Endothelial cell of umbilical vein (primary cell): ENCODE measurements around the gene ACAD8. TPM values are rescaled to one million over a fixed set of nuclear protein-coding genes. Genes with fewer than 3 reads are reported as not detected.

Experiments
- BruUV-seq: library from RNA; stranded (reverse); fragments of 400-500 nt; replicated peaks from 2 replicates; lab custom pipeline; 2021; lab: Mats Ljungman, UMichigan
- CTCF ChIA-PET: fragments of 300-600, 350-600 bp; sonication (Branson Sonifier 250); formaldehyde crosslinking; loops from one replicate; lab custom pipeline; 2021; ENCODE audit warnings: antibody characterized with exemption, inconsistent platforms; lab: Charles Lee
- POLR2A ChIA-PET: fragments of 300-600, 350-600 bp; sonication (Branson Sonifier 250); formaldehyde crosslinking; loops from one replicate; lab custom pipeline; 2021; ENCODE audit warnings: antibody characterized with exemption, inconsistent platforms; lab: Charles Lee
- DNase-seq: peaks from one replicate; pipeline ENCODE4 v3.0.0-alpha.2; 2011; ENCODE audit warnings: low read depth, low spot score
- FAIRE-seq: peaks from 2 replicates; lab custom pipeline; 2011; peaks lifted over from hg19 to GRCh38; lab: Jason Lieb, UNC
- H2AFZ ChIP-seq: 2 replicates; pipeline ENCODE4 v1.6.0; 2012; ENCODE audit warnings: low read depth, low read length, control low read depth, inconsistent platforms
- H3K27ac ChIP-seq: 2 replicates; pipeline ENCODE4 v1.5.1; 2011; ENCODE audit warnings: low read depth, mild to moderate bottlenecking, control low read depth, low read length, moderate library complexity; ENCODE audit not compliant: insufficient read depth
- H3K27me3 ChIP-seq, 2 experiments: 2 replicates each; pipeline versions ENCODE4 v1.6.0 to v1.6.1; 2011; ENCODE audit warnings: low read length in 2 of 2, mixed read lengths in 1 of 2; ENCODE audit not compliant: control insufficient read depth in 2 of 2, insufficient read depth in 2 of 2
- H3K36me3 ChIP-seq, 2 experiments: 2 replicates in 1 of 2; 3 replicates in 1 of 2; pipeline ENCODE4 v1.5.1; 2011; ENCODE audit warnings: low read length in 2 of 2, mild to moderate bottlenecking in 1 of 2, moderate library complexity in 1 of 2; ENCODE audit not compliant: control insufficient read depth in 2 of 2, insufficient read depth in 2 of 2; ENCODE audit errors: extremely low read depth in 1 of 2
- H3K4me1 ChIP-seq: 3 replicates; pipeline ENCODE4 v1.5.1; 2011; ENCODE audit warnings: mild to moderate bottlenecking, low read length; ENCODE audit not compliant: control insufficient read depth, insufficient read depth; ENCODE audit errors: extremely low read depth
- H3K4me2 ChIP-seq: 2 replicates; pipeline ENCODE4 v1.6.1; 2011; ENCODE audit warnings: low read length, control low read depth, mixed read lengths; ENCODE audit not compliant: insufficient read depth
- H3K4me3 ChIP-seq, 3 experiments: fragments of 200-600 bp in 1 of 3; sonication (generic), shearing (Covaris generic) in 1 of 3; replicated peaks in 1 of 3; 2 replicates each; pipeline ENCODE4 v1.5.1; 2011 to 2016; ENCODE audit warnings: control low read depth in 3 of 3, low read length in 3 of 3, mild to moderate bottlenecking in 2 of 3, inconsistent platforms in 1 of 3, low read depth in 1 of 3, moderate library complexity in 1 of 3; ENCODE audit not compliant: insufficient read depth in 1 of 3
- H3K79me2 ChIP-seq: 2 replicates; pipeline ENCODE4 v1.6.0; 2012; ENCODE audit warnings: low read length, inconsistent platforms; ENCODE audit not compliant: control insufficient read depth, insufficient read depth
- H3K9ac ChIP-seq: replicated peaks from 2 replicates; pipeline ENCODE3; 2011; ENCODE audit warnings: low read length, control low read depth; ENCODE audit not compliant: insufficient read depth; ENCODE audit errors: extremely low read depth
- H3K9me1 ChIP-seq: replicated peaks from 3 replicates; pipeline ENCODE4 v1.6.0; 2011; ENCODE audit warnings: mild to moderate bottlenecking, low read length; ENCODE audit not compliant: control insufficient read depth, insufficient read depth; ENCODE audit errors: extremely low read depth
- H3K9me3 ChIP-seq: replicated peaks from 2 replicates; pipeline ENCODE4 v1.5.1; 2012; ENCODE audit warnings: low read length, inconsistent platforms; ENCODE audit not compliant: control insufficient read depth, insufficient read depth
- H4K20me1 ChIP-seq: replicated peaks from 2 replicates; pipeline ENCODE3; 2011; ENCODE audit warnings: mild to moderate bottlenecking, low read length; ENCODE audit not compliant: control insufficient read depth, insufficient read depth; ENCODE audit errors: extremely low read depth
- CTCF ChIP-seq, 2 donors: IDR thresholded peaks; 1 replicate in 1 of 2; 2 replicates in 1 of 2; pipeline ENCODE4 v1.5.1; 2011; ENCODE audit warnings: low read length in 2 of 2, mild to moderate bottlenecking in 2 of 2, moderate library complexity in 2 of 2, control low read depth in 1 of 2, inconsistent platforms in 1 of 2, low read depth in 1 of 2; ENCODE audit not compliant: insufficient read depth in 1 of 2; ENCODE audit errors: extremely low read depth in 1 of 2
- EZH2 ChIP-seq: IDR thresholded peaks from 2 replicates; pipeline ENCODE4 v1.6.1; 2012; ENCODE audit warnings: borderline replicate concordance, low read depth, mild to moderate bottlenecking, moderate library complexity, low read length, inconsistent platforms; ENCODE audit not compliant: severe bottlenecking
- FOS ChIP-seq: IDR thresholded peaks from 2 replicates; pipeline ENCODE4 v1.6.1; 2011; ENCODE audit warnings: mild to moderate bottlenecking, low read length, moderate library complexity, borderline replicate concordance; ENCODE audit not compliant: insufficient read depth
- GATA2 ChIP-seq: IDR thresholded peaks from 2 replicates; pipeline ENCODE4 v1.7.0; 2011; ENCODE audit warnings: low read depth, mild to moderate bottlenecking, moderate library complexity, mixed read lengths, low read length; ENCODE audit not compliant: insufficient read length, insufficient read depth
- JUN ChIP-seq: IDR thresholded peaks from 2 replicates; pipeline ENCODE4 v1.6.1; 2011; ENCODE audit warnings: borderline replicate concordance, low read depth; ENCODE audit not compliant: insufficient read length, insufficient read depth
- MAX ChIP-seq: IDR thresholded peaks from 2 replicates; pipeline ENCODE4 v1.6.1; 2011; ENCODE audit not compliant: insufficient read depth, insufficient read length
- MYC ChIP-seq: IDR thresholded peaks from one replicate; pipeline ENCODE4 v1.6.1; 2011; ENCODE audit warnings: mild to moderate bottlenecking, low read depth, low read length
- POLR2A ChIP-seq: IDR thresholded peaks from 2 replicates; pipeline ENCODE4 v1.6.1; 2012; ENCODE audit warnings: low read depth, mild to moderate bottlenecking, control low read depth, low read length
- POLR2AphosphoS5 ChIP-seq: IDR thresholded peaks from 2 replicates; pipeline ENCODE4 v1.6.1; 2012; ENCODE audit warnings: low read depth, mild to moderate bottlenecking, control low read depth, low read length, moderate library complexity; ENCODE audit not compliant: insufficient read depth
- dilution Hi-C: fragments of 300-500 bp; cut with MboI; formaldehyde crosslinking; loops from one replicate; pipeline ENCODE4 v1.15.0; 2019; ENCODE audit warnings: low sequenced_read_pairs; ENCODE audit not compliant: extremely low pct_ligation_motif_present
- intact Hi-C: fragments of 100-400 bp; cut with micrococcal nuclease; formaldehyde crosslinking; loops from one replicate; pipeline ENCODE4 v1.10.0; 2022
- polyA plus RNA-seq, 4 experiments: library from polyadenylated mRNA; depleted of rRNA in 3 of 4; stranded (reverse) in 3 of 4; unstranded in 1 of 4; fragments of >200 nt; gene quantifications; 2 replicates each; pipeline versions ENCODE4 v1.2.1 to v1.2.3, GENCODE V29; 2011 to 2012; ENCODE audit warnings: missing spikeins in 1 of 4
- total RNA-seq: library from RNA; stranded (reverse); gene quantifications from 2 replicates; pipeline ENCODE4 v1.2.3, GENCODE V29; 2021

Gene ACAD8
- total and polyA plus RNA-seq, 2 donors (not counting 3 experiments of a cell fraction or from before 2014, with no cell fraction given): 22.9 to 29.0 TPM

GRCh38 chr11:134216816-134217215 is 36.6 kb upstream of the ACAD8 start:
- no peak for DNase-seq
- no TSS peak for BruUV-seq
- H3K4me3 ChIP-seq: no peak overlapping the region
- TF ChIP-seq JUN (no peak), POLR2A (no peak), MYC (no peak), CTCF (IDR thresholded peaks at IDR 0.05; ENCODE audit: extremely low read depth in 1 of 2, insufficient read depth in 1 of 2, low read depth in 1 of 2, low read length in 2 of 2) (no peak), GATA2 (no peak), POLR2AphosphoS5 (no peak), MAX (no peak), EZH2 (no peak), FOS (no peak)
- H2AFZ ChIP-seq: no peak overlapping the region
- no peaks in the 10 kb centered on the region for H3K9me1 ChIP-seq
- H3K79me2 ChIP-seq: peaks cover 48% of the 10 kb centered on the region
- no peak overlapping the region for H3K4me2 ChIP-seq
- H3K27me3 ChIP-seq: no peaks in the 10 kb centered on the region
- no peak overlapping the region for H3K27ac ChIP-seq
- no peak for FAIRE-seq
- H3K9me3 ChIP-seq: no peaks in the 10 kb centered on the region
- ChIA-PET POLR2A (no interaction called here), CTCF (no interaction called here)
- no peaks in the 10 kb centered on the region for H3K4me1 ChIP-seq
- no peaks in the 10 kb centered on the region for H4K20me1 ChIP-seq
- dilution Hi-C loops (no loop called here), intact Hi-C loops (no loop called here)
- no peak overlapping the region for H3K9ac ChIP-seq
- peaks cover 4 to 8% of the 10 kb centered on the region in 2 experiments for H3K36me3 ChIP-seq
